ENCODE results near the gene GJA5.
"Not testable (repeated sequence)": the region's sequence is repeated elsewhere in the genome, so short reads cannot be mapped to it uniquely, and the experiment has no call there.

Gene GJA5

GRCh38 chr1:147762233-147763024 lies 2.0 kb upstream of the GJA5 start:
- FAIRE-seq (no peak), DNase-seq (ENCODE audit: low spot score) (no peak)

GRCh38 chr1:147758379-147759100 lies 1.9 kb downstream of the GJA5 start:
- DNase-seq (ENCODE audit: low spot score) (no peak), FAIRE-seq (no peak)

GRCh38 chr1:147757015-147757990 lies 3.1 kb downstream of the GJA5 start:
- DNase-seq (ENCODE audit: low spot score), result no peak
- no peak for FAIRE-seq

- FAIRE-seq (no peak), DNase-seq (ENCODE audit: low spot score) (no peak)
Observed at GRCh38 chr1:147756341-147756740, 4.1 kb downstream of the GJA5 start.

- DNase-seq (ENCODE audit: low spot score), result no peak
- FAIRE-seq, result no peak
Observed at GRCh38 chr1:147754661-147755060, 5.7 kb downstream of the GJA5 start.

- DNase-seq (ENCODE audit: low spot score), result no peak
- no peak for FAIRE-seq
Observed at GRCh38 chr1:147753081-147753480, 7.3 kb downstream of the GJA5 start.

- FAIRE-seq (no peak), DNase-seq (ENCODE audit: low spot score) (no peak)
Observed at GRCh38 chr1:147752511-147752910, 7.9 kb downstream of the GJA5 start.

- FAIRE-seq (no peak), DNase-seq (ENCODE audit: low spot score) (no peak)
Observed at GRCh38 chr1:147751346-147751745, 9.1 kb downstream of the GJA5 start.

GRCh38 chr1:147750618-147751217 lies 9.7 kb downstream of the GJA5 start:
- FAIRE-seq (no peak), DNase-seq (ENCODE audit: low spot score) (no peak)

GRCh38 chr1:147749792-147750191 lies 10.6 kb downstream of the GJA5 start:
- DNase-seq (ENCODE audit: low spot score) (no peak), FAIRE-seq (no peak)

GRCh38 chr1:147748676-147749350 lies 11.6 kb downstream of the GJA5 start:
- DNase-seq (ENCODE audit: low spot score) (no peak), FAIRE-seq (no peak)

- DNase-seq (ENCODE audit: low spot score), result no peak
Observed at GRCh38 chr1:147747966-147748365, 12.4 kb downstream of the GJA5 start.

GRCh38 chr1:147745271-147745670 lies 15.1 kb downstream of the GJA5 start:
- DNase-seq (ENCODE audit: low spot score) (no peak), FAIRE-seq (no peak)

More at GRCh38 chr1:147747966-147748365, 12.4 kb downstream of the GJA5 start:
- FAIRE-seq, result no peak

GRCh38 chr1:147741065-147741464 lies 19.3 kb downstream of the GJA5 start:
- FAIRE-seq, result no peak
- no peak for DNase-seq (ENCODE audit: low spot score)

GRCh38 chr1:147740391-147740790 lies 20.0 kb downstream of the GJA5 start:
- FAIRE-seq (no peak), DNase-seq (ENCODE audit: low spot score) (no peak)

- FAIRE-seq, result no peak
- DNase-seq (ENCODE audit: low spot score), result no peak
Observed at GRCh38 chr1:147738739-147739476, 21.5 kb downstream of the GJA5 start.

GRCh38 chr1:147738129-147738528 lies 22.3 kb downstream of the GJA5 start:
- no peak for DNase-seq (ENCODE audit: low spot score)
- no peak for FAIRE-seq

GRCh38 chr1:147736883-147737282 lies 23.5 kb downstream of the GJA5 start:
- FAIRE-seq, result no peak
- DNase-seq (ENCODE audit: low spot score), result no peak

GRCh38 chr1:147735423-147735822 lies 25.0 kb downstream of the GJA5 start:
- no peak for FAIRE-seq
- no peak for DNase-seq (ENCODE audit: low spot score)

GRCh38 chr1:147734291-147734841 lies 26.0 kb downstream of the GJA5 start:
- DNase-seq (ENCODE audit: low spot score); FAIRE-seq: not testable (repeated sequence)
